ENCODE measurements around the gene EED.

DNA sequence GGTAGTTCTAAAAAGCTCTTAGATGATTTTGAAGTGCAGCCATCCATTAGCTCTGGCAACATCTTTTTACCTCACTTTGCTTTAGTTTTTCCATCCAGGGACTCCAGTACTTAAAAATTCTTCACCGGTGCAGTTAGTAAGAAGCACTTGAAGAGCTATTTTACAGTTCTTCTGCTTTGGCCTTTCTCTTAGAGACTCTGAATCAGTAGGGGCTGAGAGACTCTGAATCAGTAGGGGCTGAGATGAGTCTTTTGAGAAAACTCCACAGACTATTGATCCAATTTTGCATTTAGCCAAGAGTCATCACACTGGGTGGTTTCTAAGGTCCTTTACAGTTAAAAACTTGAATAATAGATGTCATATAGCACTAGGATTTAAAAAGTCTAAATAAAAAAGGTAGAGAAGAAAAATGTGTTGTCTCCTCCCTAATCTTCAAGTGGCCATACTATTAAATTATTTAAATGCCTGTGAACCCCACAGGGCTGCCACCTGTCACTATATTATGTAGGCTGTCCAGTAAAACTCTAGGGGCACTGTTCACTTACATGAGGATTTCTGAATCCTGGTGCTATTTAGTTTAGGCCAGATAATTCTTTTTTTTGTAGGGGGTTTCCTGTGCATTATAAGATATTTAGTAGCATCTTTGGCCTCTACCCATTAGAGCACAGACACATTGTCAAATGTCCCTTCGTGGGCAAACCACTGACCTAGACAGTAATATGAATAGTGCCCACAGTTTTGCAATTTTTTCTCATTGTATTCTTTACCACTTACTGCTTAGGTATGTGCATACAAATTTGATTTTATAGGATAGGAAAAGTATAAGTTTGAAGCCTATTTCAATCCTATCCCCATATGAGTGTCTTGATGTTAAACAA, 31.2 kb downstream of the EED start:
- TF ChIP-seq, protein P1, sequence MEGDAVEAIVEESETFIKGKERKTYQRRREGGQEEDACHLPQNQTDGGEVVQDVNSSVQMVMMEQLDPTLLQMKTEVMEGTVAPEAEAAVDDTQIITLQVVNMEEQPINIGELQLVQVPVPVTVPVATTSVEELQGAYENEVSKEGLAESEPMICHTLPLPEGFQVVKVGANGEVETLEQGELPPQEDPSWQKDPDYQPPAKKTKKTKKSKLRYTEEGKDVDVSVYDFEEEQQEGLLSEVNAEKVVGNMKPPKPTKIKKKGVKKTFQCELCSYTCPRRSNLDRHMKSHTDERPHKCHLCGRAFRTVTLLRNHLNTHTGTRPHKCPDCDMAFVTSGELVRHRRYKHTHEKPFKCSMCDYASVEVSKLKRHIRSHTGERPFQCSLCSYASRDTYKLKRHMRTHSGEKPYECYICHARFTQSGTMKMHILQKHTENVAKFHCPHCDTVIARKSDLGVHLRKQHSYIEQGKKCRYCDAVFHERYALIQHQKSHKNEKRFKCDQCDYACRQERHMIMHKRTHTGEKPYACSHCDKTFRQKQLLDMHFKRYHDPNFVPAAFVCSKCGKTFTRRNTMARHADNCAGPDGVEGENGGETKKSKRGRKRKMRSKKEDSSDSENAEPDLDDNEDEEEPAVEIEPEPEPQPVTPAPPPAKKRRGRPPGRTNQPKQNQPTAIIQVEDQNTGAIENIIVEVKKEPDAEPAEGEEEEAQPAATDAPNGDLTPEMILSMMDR (IDR thresholded peaks at IDR 0.05): no peak
- no peak for TF ChIP-seq POLR2A (IDR thresholded peaks at IDR 0.05)
